ENCODE results near the gene SEMA4D. TPM values are rescaled to one million over a fixed set of nuclear protein-coding genes. Genes with fewer than 3 reads are reported as not detected.

Gene SEMA4D
- total RNA-seq, 1 experiment from 2014 or later = 48.4 TPM

DNA sequence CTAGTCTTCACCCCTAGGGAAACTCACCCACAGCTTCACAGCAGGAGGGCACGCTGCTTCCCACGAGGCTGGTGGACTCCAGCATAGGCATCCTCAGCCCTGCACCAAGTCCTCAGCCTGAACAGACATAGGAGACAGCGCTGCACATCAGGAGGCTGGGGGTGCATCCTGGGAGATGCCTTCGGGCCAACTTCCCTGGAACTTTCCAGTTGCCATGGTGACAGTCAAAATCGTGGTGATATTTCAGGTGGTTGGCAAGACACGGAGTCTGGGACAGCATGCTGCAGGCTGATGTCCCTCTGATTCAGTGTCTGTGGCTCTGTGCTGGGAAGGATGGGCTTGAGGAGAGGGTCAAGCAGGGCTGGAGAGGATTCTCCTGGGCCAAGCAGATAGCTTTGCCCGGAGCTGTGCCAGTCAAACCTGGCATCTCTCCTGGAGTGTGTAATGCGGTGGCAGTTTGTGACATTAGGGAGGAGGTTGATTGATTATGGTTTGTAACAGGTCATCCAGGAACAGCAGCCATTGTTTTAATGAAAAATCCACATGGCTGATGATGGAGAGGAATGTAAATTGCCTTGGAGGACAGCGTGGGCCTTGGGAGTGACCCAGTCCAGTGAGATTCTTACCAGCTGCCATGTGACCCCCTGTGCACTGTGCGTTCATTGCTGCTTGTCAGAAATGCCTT is 35.6 kb upstream of the SEMA4D start:
- Histone ChIP-seq H3K4me3 (no peak overlapping the region), H3K79me2 (ENCODE audit: low read depth) (no peaks in the 10 kb centered on the region), H4K20me1 (ENCODE audit: insufficient read depth) (no peaks in the 10 kb centered on the region), H3K27me3 (ENCODE audit: insufficient read depth, low read depth) (no peaks in the 10 kb centered on the region), H3K4me1 (replicated peaks; ENCODE audit: insufficient read depth) (peaks cover 9% of the 10 kb centered on the region), H3K27ac (no peak overlapping the region), H3K9me2 (ENCODE audit: insufficient read depth) (no peaks in the 10 kb centered on the region), H3K36me3 (ENCODE audit: low read depth) (no peaks in the 10 kb centered on the region), H3K9me3 (ENCODE audit: insufficient read depth, low read depth) (no peaks in the 10 kb centered on the region), H3K4me2 (no peak overlapping the region), H3F3A (ENCODE audit: insufficient read depth, low read depth) (0 out of 2 replicates have a peak, but pooled peaks cover 4% of the 10 kb centered on the region), H2AFZ (no peak overlapping the region)
- intact Hi-C loops (cut with micrococcal nuclease; ENCODE audit: unreplicated experiment) = no loop called here
- no TSS peak for BruUV-seq (replicated peaks)
- DNase-seq = no peak
- no peak for TF ChIP-seq EZH2 (IDR thresholded peaks at IDR 0.05; ENCODE audit: low read depth)
- TF ChIP-seq, protein P1, sequence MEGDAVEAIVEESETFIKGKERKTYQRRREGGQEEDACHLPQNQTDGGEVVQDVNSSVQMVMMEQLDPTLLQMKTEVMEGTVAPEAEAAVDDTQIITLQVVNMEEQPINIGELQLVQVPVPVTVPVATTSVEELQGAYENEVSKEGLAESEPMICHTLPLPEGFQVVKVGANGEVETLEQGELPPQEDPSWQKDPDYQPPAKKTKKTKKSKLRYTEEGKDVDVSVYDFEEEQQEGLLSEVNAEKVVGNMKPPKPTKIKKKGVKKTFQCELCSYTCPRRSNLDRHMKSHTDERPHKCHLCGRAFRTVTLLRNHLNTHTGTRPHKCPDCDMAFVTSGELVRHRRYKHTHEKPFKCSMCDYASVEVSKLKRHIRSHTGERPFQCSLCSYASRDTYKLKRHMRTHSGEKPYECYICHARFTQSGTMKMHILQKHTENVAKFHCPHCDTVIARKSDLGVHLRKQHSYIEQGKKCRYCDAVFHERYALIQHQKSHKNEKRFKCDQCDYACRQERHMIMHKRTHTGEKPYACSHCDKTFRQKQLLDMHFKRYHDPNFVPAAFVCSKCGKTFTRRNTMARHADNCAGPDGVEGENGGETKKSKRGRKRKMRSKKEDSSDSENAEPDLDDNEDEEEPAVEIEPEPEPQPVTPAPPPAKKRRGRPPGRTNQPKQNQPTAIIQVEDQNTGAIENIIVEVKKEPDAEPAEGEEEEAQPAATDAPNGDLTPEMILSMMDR (conservative IDR thresholded peaks at IDR 0.05) = no peak
- CTCF ChIA-PET = no interaction called here
- POLR2A ChIA-PET (ENCODE audit: unreplicated experiment) = no interaction called here

DNA sequence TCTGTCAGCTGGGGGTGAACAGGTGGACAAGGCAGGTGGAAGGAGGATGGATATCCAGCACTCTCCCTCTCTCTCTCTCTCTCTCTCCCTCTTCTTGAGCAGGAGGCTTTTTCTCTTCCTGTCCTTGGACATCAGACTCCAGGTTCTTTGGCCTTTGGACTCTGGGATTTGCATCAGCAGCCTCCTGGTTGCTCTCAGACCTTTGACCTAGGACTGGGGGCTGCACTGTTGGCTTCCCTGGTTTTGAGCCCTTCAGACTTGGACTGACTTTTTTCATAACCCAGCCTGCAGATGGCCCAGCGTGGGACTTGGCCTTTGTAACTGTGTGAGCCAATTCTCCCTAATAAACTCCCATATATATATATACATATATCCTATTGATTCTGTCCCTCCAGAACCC is 35.0 kb upstream of the SEMA4D start:
- Histone ChIP-seq H3K4me3 (no peak overlapping the region), H3K9me3 (ENCODE audit: insufficient read depth, low read depth) (no peaks in the 10 kb centered on the region), H3K27ac (no peak overlapping the region), H4K20me1 (ENCODE audit: insufficient read depth) (no peaks in the 10 kb centered on the region), H3K9me2 (ENCODE audit: insufficient read depth) (no peaks in the 10 kb centered on the region), H3K36me3 (ENCODE audit: low read depth) (no peaks in the 10 kb centered on the region), H3K4me1 (replicated peaks; ENCODE audit: insufficient read depth) (peaks cover 15% of the 10 kb centered on the region), H3K4me2 (no peak overlapping the region), H2AFZ (no peak overlapping the region), H3K79me2 (ENCODE audit: low read depth) (no peaks in the 10 kb centered on the region), H3F3A (ENCODE audit: insufficient read depth, low read depth) (0 out of 2 replicates have a peak, but pooled peaks cover 10% of the 10 kb centered on the region), H3K27me3 (ENCODE audit: insufficient read depth, low read depth) (no peaks in the 10 kb centered on the region)
- BruUV-seq (replicated peaks) = no TSS peak
- DNase-seq = no peak
- CTCF ChIA-PET = no interaction called here
- TF ChIP-seq, protein P1 (conservative IDR thresholded peaks at IDR 0.05) = no peak
- no peak for TF ChIP-seq EZH2 (IDR thresholded peaks at IDR 0.05; ENCODE audit: low read depth)
- intact Hi-C loops (cut with micrococcal nuclease; ENCODE audit: unreplicated experiment) = no loop called here
- POLR2A ChIA-PET (ENCODE audit: unreplicated experiment) = no interaction called here

DNA sequence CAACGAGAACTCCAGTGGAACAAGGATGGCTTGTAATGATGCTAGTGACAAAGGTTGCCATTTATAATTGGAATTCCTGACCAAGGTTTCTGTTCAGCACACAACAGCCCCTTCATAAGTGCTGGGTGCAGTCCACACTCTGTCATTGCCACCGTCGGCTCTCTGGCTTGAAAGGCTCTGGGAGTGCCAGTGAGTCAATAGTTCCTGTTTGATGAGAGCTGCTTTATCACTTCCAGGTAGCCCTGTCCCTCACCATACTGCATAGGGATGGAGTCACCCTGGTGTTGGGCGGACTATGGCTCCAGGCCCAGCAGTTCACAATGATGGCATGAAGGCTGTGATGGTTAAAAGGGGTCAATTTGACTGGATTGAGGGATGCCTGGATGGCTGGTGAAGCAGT is 34.6 kb upstream of the SEMA4D start:
- H3F3A ChIP-seq (ENCODE audit: insufficient read depth, low read depth) = 0 out of 2 replicates have a peak, but pooled peaks cover 11% of the 10 kb centered on the region

More for the DNA sequence above, 34.6 kb upstream of the SEMA4D start:
- ChIA-PET CTCF (no interaction called here), POLR2A (ENCODE audit: unreplicated experiment) (no interaction called here)
- no peak for TF ChIP-seq EZH2 (IDR thresholded peaks at IDR 0.05; ENCODE audit: low read depth)
- Histone ChIP-seq H3K9me3 (ENCODE audit: insufficient read depth, low read depth) (no peaks in the 10 kb centered on the region), H3K27ac (no peak overlapping the region), H3K36me3 (ENCODE audit: low read depth) (no peaks in the 10 kb centered on the region), H4K20me1 (ENCODE audit: insufficient read depth) (no peaks in the 10 kb centered on the region), H3K4me1 (replicated peaks; ENCODE audit: insufficient read depth) (peaks cover 20% of the 10 kb centered on the region), H3K27me3 (ENCODE audit: insufficient read depth, low read depth) (no peaks in the 10 kb centered on the region), H3K4me2 (no peak overlapping the region), H3K9me2 (ENCODE audit: insufficient read depth) (no peaks in the 10 kb centered on the region), H3K4me3 (no peak overlapping the region), H2AFZ (no peak overlapping the region), H3K79me2 (ENCODE audit: low read depth) (no peaks in the 10 kb centered on the region)
- no TSS peak for BruUV-seq (replicated peaks)
- intact Hi-C loops (cut with micrococcal nuclease; ENCODE audit: unreplicated experiment) = no loop called here
- no peak for DNase-seq

All from PC-9 (cell line).